Endothelial cell of umbilical vein (primary cell): ENCODE results near the gene PLXNB2. TPM values are rescaled to one million over a fixed set of nuclear protein-coding genes. Genes with fewer than 3 reads are reported as not detected.

Source experiments
- BruUV-seq: library from RNA; stranded (reverse); fragments of 400-500 nt; replicated peaks from 2 replicates; lab custom pipeline; 2021; lab: Mats Ljungman, UMichigan
- CTCF ChIA-PET: fragments of 300-600, 350-600 bp; sonication (Branson Sonifier 250); formaldehyde crosslinking; loops from one replicate; lab custom pipeline; 2021; ENCODE audit warnings: antibody characterized with exemption, inconsistent platforms; lab: Charles Lee
- POLR2A ChIA-PET: fragments of 300-600, 350-600 bp; sonication (Branson Sonifier 250); formaldehyde crosslinking; loops from one replicate; lab custom pipeline; 2021; ENCODE audit warnings: antibody characterized with exemption, inconsistent platforms; lab: Charles Lee
- DNase-seq: peaks from one replicate; pipeline ENCODE4 v3.0.0-alpha.2; 2011; ENCODE audit warnings: low read depth, low spot score
- FAIRE-seq: peaks from 2 replicates; lab custom pipeline; 2011; peaks lifted over from hg19 to GRCh38; lab: Jason Lieb, UNC
- H2AFZ ChIP-seq: 2 replicates; pipeline ENCODE4 v1.6.0; 2012; ENCODE audit warnings: low read depth, low read length, control low read depth, inconsistent platforms
- H3K27ac ChIP-seq: 2 replicates; pipeline ENCODE4 v1.5.1; 2011; ENCODE audit warnings: low read depth, mild to moderate bottlenecking, control low read depth, low read length, moderate library complexity; ENCODE audit not compliant: insufficient read depth
- H3K27me3 ChIP-seq, 2 experiments: 2 replicates each; pipeline versions ENCODE4 v1.6.0 to v1.6.1; 2011; ENCODE audit warnings: low read length in 2 of 2, mixed read lengths in 1 of 2; ENCODE audit not compliant: control insufficient read depth in 2 of 2, insufficient read depth in 2 of 2
- H3K36me3 ChIP-seq, 2 experiments: 2 replicates in 1 of 2; 3 replicates in 1 of 2; pipeline ENCODE4 v1.5.1; 2011; ENCODE audit warnings: low read length in 2 of 2, mild to moderate bottlenecking in 1 of 2, moderate library complexity in 1 of 2; ENCODE audit not compliant: control insufficient read depth in 2 of 2, insufficient read depth in 2 of 2; ENCODE audit errors: extremely low read depth in 1 of 2
- H3K4me1 ChIP-seq: 3 replicates; pipeline ENCODE4 v1.5.1; 2011; ENCODE audit warnings: mild to moderate bottlenecking, low read length; ENCODE audit not compliant: control insufficient read depth, insufficient read depth; ENCODE audit errors: extremely low read depth
- H3K4me2 ChIP-seq: 2 replicates; pipeline ENCODE4 v1.6.1; 2011; ENCODE audit warnings: low read length, control low read depth, mixed read lengths; ENCODE audit not compliant: insufficient read depth
- H3K4me3 ChIP-seq, 3 experiments: fragments of 200-600 bp in 1 of 3; sonication (generic), shearing (Covaris generic) in 1 of 3; replicated peaks in 1 of 3; 2 replicates each; pipeline ENCODE4 v1.5.1; 2011 to 2016; ENCODE audit warnings: control low read depth in 3 of 3, low read length in 3 of 3, mild to moderate bottlenecking in 2 of 3, inconsistent platforms in 1 of 3, low read depth in 1 of 3, moderate library complexity in 1 of 3; ENCODE audit not compliant: insufficient read depth in 1 of 3
- H3K79me2 ChIP-seq: 2 replicates; pipeline ENCODE4 v1.6.0; 2012; ENCODE audit warnings: low read length, inconsistent platforms; ENCODE audit not compliant: control insufficient read depth, insufficient read depth
- H3K9ac ChIP-seq: replicated peaks from 2 replicates; pipeline ENCODE3; 2011; ENCODE audit warnings: low read length, control low read depth; ENCODE audit not compliant: insufficient read depth; ENCODE audit errors: extremely low read depth
- H3K9me1 ChIP-seq: replicated peaks from 3 replicates; pipeline ENCODE4 v1.6.0; 2011; ENCODE audit warnings: mild to moderate bottlenecking, low read length; ENCODE audit not compliant: control insufficient read depth, insufficient read depth; ENCODE audit errors: extremely low read depth
- H3K9me3 ChIP-seq: replicated peaks from 2 replicates; pipeline ENCODE4 v1.5.1; 2012; ENCODE audit warnings: low read length, inconsistent platforms; ENCODE audit not compliant: control insufficient read depth, insufficient read depth
- H4K20me1 ChIP-seq: replicated peaks from 2 replicates; pipeline ENCODE3; 2011; ENCODE audit warnings: mild to moderate bottlenecking, low read length; ENCODE audit not compliant: control insufficient read depth, insufficient read depth; ENCODE audit errors: extremely low read depth
- EZH2 ChIP-seq: IDR thresholded peaks from 2 replicates; pipeline ENCODE4 v1.6.1; 2012; ENCODE audit warnings: borderline replicate concordance, low read depth, mild to moderate bottlenecking, moderate library complexity, low read length, inconsistent platforms; ENCODE audit not compliant: severe bottlenecking
- FOS ChIP-seq: IDR thresholded peaks from 2 replicates; pipeline ENCODE4 v1.6.1; 2011; ENCODE audit warnings: mild to moderate bottlenecking, low read length, moderate library complexity, borderline replicate concordance; ENCODE audit not compliant: insufficient read depth
- GATA2 ChIP-seq: IDR thresholded peaks from 2 replicates; pipeline ENCODE4 v1.7.0; 2011; ENCODE audit warnings: low read depth, mild to moderate bottlenecking, moderate library complexity, mixed read lengths, low read length; ENCODE audit not compliant: insufficient read length, insufficient read depth
- JUN ChIP-seq: IDR thresholded peaks from 2 replicates; pipeline ENCODE4 v1.6.1; 2011; ENCODE audit warnings: borderline replicate concordance, low read depth; ENCODE audit not compliant: insufficient read length, insufficient read depth
- MYC ChIP-seq: IDR thresholded peaks from one replicate; pipeline ENCODE4 v1.6.1; 2011; ENCODE audit warnings: mild to moderate bottlenecking, low read depth, low read length
- POLR2A ChIP-seq: IDR thresholded peaks from 2 replicates; pipeline ENCODE4 v1.6.1; 2012; ENCODE audit warnings: low read depth, mild to moderate bottlenecking, control low read depth, low read length
- POLR2AphosphoS5 ChIP-seq: IDR thresholded peaks from 2 replicates; pipeline ENCODE4 v1.6.1; 2012; ENCODE audit warnings: low read depth, mild to moderate bottlenecking, control low read depth, low read length, moderate library complexity; ENCODE audit not compliant: insufficient read depth
- dilution Hi-C: fragments of 300-500 bp; cut with MboI; formaldehyde crosslinking; loops from one replicate; pipeline ENCODE4 v1.15.0; 2019; ENCODE audit warnings: low sequenced_read_pairs; ENCODE audit not compliant: extremely low pct_ligation_motif_present
- intact Hi-C: fragments of 100-400 bp; cut with micrococcal nuclease; formaldehyde crosslinking; loops from one replicate; pipeline ENCODE4 v1.10.0; 2022
- polyA plus RNA-seq, 4 experiments: library from polyadenylated mRNA; depleted of rRNA in 3 of 4; stranded (reverse) in 3 of 4; unstranded in 1 of 4; fragments of >200 nt; gene quantifications; 2 replicates each; pipeline versions ENCODE4 v1.2.1 to v1.2.3, GENCODE V29; 2011 to 2012; ENCODE audit warnings: missing spikeins in 1 of 4
- total RNA-seq: library from RNA; stranded (reverse); gene quantifications from 2 replicates; pipeline ENCODE4 v1.2.3, GENCODE V29; 2021
- TF ChIP-seq, protein P1 (sequence below): IDR thresholded peaks from 2 replicates; pipeline ENCODE4 v1.6.1; 2011; ENCODE audit not compliant: insufficient read depth, insufficient read length
- TF ChIP-seq, protein P2 (sequence below), 2 donors: IDR thresholded peaks; 1 replicate in 1 of 2; 2 replicates in 1 of 2; pipeline ENCODE4 v1.5.1; 2011; ENCODE audit warnings: low read length in 2 of 2, mild to moderate bottlenecking in 2 of 2, moderate library complexity in 2 of 2, control low read depth in 1 of 2, inconsistent platforms in 1 of 2, low read depth in 1 of 2; ENCODE audit not compliant: insufficient read depth in 1 of 2; ENCODE audit errors: extremely low read depth in 1 of 2

Gene PLXNB2
- total and polyA plus RNA-seq, 2 donors (not counting 3 experiments of a cell fraction or from before 2014, with no cell fraction given) = 82.3 to 139 TPM

DNA sequence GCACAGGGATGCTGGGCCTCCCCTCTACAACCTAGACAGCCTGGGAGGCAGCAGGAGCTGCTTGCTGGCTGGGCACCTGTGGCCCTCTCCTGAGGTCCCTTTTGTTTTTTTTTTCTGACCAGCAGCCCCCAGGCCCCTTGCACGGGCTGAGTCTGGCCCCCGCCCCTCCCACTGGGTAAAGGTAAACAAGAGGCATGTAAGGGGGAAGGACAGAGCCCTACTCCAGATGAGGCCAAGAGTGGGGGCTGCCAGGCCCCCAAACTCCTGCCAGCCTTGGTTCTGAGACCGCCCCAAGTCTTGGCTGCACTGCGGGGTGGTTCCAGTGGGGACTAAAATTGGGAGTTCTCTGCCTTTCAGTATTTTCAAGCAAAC, 9.2 kb downstream of the PLXNB2 start:
- peaks cover 20% of the 10 kb centered on the region for H3K4me1 ChIP-seq
- POLR2A ChIA-PET = no interaction called here
- intact Hi-C loops = no loop called here
- H2AFZ ChIP-seq = no peak overlapping the region
- H3K9me1 ChIP-seq = no peaks in the 10 kb centered on the region
- dilution Hi-C loops = no loop called here
- CTCF ChIA-PET = interaction anchor here (0.9 kb wide), 1 partner anchor 29 kb away, joined by 4 read pairs; no protein-coding TSS in a partner anchor
- H3K9me3 ChIP-seq = no peaks in the 10 kb centered on the region
- FAIRE-seq (no peak), DNase-seq (no peak)
- H3K27me3 ChIP-seq = no peaks in the 10 kb centered on the region
- BruUV-seq = no TSS peak
- H4K20me1 ChIP-seq = no peaks in the 10 kb centered on the region
- no peak for TF ChIP-seq EZH2
- no peak for TF ChIP-seq POLR2A
- TF ChIP-seq, protein P1, sequence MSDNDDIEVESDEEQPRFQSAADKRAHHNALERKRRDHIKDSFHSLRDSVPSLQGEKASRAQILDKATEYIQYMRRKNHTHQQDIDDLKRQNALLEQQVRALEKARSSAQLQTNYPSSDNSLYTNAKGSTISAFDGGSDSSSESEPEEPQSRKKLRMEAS = no peak
- no peak for TF ChIP-seq GATA2
- TF ChIP-seq, protein P2, sequence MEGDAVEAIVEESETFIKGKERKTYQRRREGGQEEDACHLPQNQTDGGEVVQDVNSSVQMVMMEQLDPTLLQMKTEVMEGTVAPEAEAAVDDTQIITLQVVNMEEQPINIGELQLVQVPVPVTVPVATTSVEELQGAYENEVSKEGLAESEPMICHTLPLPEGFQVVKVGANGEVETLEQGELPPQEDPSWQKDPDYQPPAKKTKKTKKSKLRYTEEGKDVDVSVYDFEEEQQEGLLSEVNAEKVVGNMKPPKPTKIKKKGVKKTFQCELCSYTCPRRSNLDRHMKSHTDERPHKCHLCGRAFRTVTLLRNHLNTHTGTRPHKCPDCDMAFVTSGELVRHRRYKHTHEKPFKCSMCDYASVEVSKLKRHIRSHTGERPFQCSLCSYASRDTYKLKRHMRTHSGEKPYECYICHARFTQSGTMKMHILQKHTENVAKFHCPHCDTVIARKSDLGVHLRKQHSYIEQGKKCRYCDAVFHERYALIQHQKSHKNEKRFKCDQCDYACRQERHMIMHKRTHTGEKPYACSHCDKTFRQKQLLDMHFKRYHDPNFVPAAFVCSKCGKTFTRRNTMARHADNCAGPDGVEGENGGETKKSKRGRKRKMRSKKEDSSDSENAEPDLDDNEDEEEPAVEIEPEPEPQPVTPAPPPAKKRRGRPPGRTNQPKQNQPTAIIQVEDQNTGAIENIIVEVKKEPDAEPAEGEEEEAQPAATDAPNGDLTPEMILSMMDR (IDR thresholded peaks at IDR 0.05; ENCODE audit: extremely low read depth in 1 of 2, insufficient read depth in 1 of 2, low read depth in 1 of 2, low read length in 2 of 2) = no peak
- no peak for TF ChIP-seq FOS
- TF ChIP-seq MYC = no peak
- TF ChIP-seq POLR2AphosphoS5 = no peak
- no peak for TF ChIP-seq JUN
- H3K36me3 ChIP-seq = peaks cover 0 to 4% of the 10 kb centered on the region in 2 experiments
- no peak overlapping the region for H3K9ac ChIP-seq
- H3K4me2 ChIP-seq = no peak overlapping the region
- no peak overlapping the region for H3K4me3 ChIP-seq
- peaks cover 85% of the 10 kb centered on the region for H3K79me2 ChIP-seq
- no peak overlapping the region for H3K27ac ChIP-seq
